NCI-H2029 treated with DMSO at 0.1 percent for 48 hours (cell line): ENCODE data around the gene CDH26.
A peak's percentile ranks its signal among the peaks of the same experiment; 100 is the strongest.

ENCODE experiments used
- DNase-seq: peaks from one replicate; lab custom pipeline; 2025; lab: John Stamatoyannopoulos, UW

CDH26 gene

DNA sequence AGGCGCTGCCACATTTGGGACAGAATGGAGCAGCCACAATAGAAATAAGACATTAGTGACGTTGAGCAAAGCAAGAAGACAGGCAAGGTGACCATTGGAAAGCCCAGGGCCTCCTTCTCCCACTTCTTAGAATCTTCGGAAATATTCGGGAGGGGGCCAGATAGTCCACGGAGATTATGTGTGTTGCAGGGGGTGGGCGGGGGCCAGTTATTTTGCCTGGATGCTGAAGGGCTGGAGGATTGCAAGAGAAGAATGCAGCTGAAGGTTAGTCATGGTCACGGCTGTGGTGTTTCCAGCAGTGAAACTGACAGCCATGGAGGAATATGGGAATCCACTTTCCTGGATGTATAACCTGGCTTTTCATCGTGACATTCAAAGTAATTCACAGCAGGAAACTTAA lies 88.6 kb downstream of the CDH26 start:
- DNase-seq, result no peak

- no peak for DNase-seq
Measured at GRCh38 chr20:60048634-60049521, 90.7 kb downstream of the CDH26 start.

- no peak for DNase-seq
Measured at GRCh38 chr20:60049601-60050000, 91.4 kb downstream of the CDH26 start.

- peak; percentile 36 for DNase-seq
Measured at GRCh38 chr20:60050193-60050947, 92.1 kb downstream of the CDH26 start.

DNA sequence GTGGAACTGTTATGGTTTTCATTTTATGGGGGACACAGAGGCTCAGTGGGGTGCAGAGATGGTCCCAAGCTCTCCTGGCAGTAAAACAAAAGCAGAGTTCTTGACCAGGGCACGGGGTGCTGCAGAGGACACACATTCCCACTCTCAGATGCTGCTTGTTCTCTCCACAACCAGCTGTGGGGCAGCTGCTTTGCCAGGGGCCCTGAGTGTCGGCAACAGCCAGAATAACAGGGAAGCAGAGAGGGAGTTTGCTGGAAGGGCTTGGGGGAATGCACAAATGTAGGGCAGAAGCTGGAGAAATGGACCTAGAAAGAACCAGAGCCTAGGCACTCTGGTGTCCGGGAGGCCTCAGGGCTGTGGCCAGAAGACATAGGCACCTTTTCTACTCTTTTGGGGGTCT lies 93.7 kb downstream of the CDH26 start:
- DNase-seq, result no peak

DNA sequence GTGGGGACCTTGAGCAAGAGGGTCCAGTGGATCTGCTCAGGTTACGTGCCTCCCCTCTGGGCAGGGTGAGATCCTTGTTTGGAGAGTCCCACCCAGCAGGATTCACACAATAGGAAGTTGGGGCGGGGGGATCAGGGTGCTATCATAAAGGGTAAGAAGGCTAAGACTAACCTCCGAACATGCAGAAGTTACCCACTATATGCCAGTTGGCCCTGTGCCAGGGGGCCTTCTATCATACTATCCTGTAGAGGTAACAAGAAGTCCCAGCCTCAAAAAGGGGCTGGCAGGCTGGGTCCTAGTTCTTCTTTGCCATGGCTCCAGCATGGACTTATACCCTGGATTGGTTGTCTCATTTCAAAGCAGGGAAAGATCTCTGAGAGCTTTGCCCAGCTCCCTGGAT lies 94.1 kb downstream of the CDH26 start:
- DNase-seq, result no peak

GRCh38 chr20:60053125-60053817 lies 95.0 kb downstream of the CDH26 start:
- DNase-seq, result peak; percentile 94

DNA sequence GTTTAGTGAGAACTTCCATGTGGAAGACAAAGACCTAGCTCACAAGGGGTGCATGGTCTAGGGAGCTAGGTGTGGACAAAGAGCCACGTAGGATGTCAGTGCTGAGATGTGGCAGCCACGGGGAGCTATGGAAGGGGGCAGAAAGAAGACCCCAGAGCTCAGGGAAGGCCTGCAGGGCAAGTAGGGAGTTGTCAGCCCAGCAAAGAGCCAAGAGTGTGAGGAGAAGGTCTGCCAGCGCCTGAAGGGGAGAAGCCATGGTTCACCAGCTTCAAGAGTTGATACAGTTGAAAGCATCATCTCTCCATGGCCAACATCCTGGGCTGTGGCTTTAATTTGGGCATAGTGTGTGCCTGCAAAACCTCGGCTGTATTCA lies 95.6 kb downstream of the CDH26 start:
- DNase-seq, result no peak

GRCh38 chr20:60054716-60055634 lies 96.8 kb downstream of the CDH26 start:
- no peak for DNase-seq

GRCh38 chr20:60055740-60056139 lies 97.5 kb downstream of the CDH26 start:
- no peak for DNase-seq

GRCh38 chr20:60056407-60057122 lies 98.3 kb downstream of the CDH26 start:
- no peak for DNase-seq

DNA sequence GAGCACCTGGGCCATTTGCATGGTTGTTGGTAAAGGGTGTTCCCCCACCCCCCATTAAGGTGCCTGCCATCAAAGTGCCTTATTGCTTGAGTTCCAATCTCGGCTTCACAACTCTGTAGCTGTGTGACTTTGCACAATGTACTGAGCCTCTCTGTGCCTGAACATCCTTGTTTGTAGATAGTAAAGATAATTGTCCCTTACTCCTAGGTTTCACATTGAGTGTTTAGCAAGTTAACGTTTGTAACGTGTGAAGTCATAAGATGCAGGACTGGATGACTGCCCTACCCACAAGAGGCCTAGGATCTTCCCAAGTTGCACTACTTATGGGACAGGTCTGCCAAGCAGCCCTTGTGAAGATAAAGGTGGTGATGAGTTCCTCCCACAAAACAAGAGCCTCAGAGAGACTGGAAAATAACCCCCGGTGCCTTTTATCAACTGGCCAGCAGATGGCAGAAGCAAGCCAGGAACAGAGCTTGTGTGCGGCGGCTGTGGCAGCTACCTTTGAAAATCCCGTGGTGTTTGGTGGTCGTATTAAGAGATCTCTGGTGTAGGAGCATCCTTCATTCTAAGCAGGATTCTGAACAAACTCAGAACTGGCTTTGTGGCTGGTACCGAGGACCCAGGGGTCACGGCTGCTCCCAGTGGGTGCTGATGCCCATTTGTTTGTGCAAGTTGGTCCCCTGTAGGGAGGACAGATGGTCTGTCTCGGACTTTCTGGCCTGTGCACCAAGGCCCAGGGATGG lies 99.1 kb downstream of the CDH26 start:
- peak; percentile 82 for DNase-seq

GRCh38 chr20:60057866-60058807 lies 99.9 kb downstream of the CDH26 start:
- DNase-seq, result peak; percentile 97

- DNase-seq, result no peak
Measured at GRCh38 chr20:60058879-60059278, 100.7 kb downstream of the CDH26 start.

- DNase-seq, result no peak
Measured at GRCh38 chr20:60060006-60060557, 101.9 kb downstream of the CDH26 start.

DNA sequence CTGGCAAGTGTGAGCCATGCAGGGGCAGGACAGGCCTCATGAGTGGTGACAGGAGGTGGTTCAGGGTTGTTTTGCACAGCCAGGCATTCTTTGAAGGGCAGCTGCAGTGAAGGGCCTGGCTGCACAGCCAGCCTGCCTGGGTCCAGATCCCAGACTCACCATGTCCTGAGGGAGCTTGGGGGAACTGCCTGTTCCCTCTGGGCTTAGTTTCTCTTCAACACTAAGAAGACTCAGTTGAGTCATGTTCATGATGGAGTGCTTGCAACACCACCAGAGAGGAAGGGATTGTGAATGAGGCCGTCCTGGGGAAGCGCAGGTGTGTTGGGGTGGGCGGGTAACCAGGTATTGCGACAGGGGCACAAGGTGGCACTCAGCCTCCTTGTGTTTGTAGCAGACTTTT lies 102.4 kb downstream of the CDH26 start:
- no peak for DNase-seq

DNA sequence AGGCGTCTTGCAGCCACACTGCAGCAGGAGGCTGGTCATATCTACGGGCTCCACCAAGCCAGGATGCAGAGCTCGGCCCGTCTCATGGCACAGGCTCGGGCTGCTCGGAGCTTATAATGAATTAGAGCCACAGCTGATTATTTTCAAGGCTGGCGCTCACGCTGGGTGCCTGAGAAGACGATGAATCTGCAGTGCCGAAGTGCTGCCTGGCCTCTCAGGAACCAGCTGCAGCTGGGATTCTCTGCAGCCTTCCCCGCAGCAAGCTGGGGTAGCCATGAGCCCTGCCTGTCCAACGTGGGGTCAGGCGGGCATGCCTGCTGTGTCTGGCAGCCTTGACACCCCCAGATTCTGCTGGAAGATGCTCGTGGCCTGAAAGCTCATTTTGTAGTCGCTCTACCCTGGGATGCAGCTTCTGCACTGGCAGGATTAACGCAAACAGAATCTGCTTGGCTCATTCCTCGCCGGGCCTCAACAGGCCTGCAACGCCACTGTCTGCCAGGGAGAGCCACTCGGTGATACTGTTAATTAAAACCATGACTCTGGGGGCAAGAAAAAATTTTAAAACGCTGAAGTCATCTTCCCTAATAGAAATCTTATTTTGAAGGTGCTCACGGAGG lies 104.3 kb downstream of the CDH26 start:
- no peak for DNase-seq

GRCh38 chr20:60063048-60063451 lies 104.8 kb downstream of the CDH26 start:
- DNase-seq, result no peak
